ENCODE measurements around the gene GALNT18. TPM values are rescaled to one million over a fixed set of nuclear protein-coding genes. Genes with fewer than 3 reads are reported as not detected.

GALNT18 gene
- total and polyA plus RNA-seq, 2 of the 4 experiments (the other 2 are of a cell fraction), result 9.5 to 11.3 TPM

- TF ChIP-seq MAZ (IDR thresholded peaks at IDR 0.05; ENCODE audit: borderline replicate concordance, low read depth, low read length) (no peak), MAFK (IDR thresholded peaks at IDR 0.05; ENCODE audit: low read depth, low read length) (no peak), RAD21 (IDR thresholded peaks at IDR 0.05; ENCODE audit: low read length) (no peak), CHD1 (IDR thresholded peaks at IDR 0.05; ENCODE audit: low read depth, low read length) (no peak), MXI1 (IDR thresholded peaks at IDR 0.05; ENCODE audit: borderline replicate concordance, low read depth, low read length) (no peak), SMC3 (IDR thresholded peaks at IDR 0.05; ENCODE audit: low read depth, low read length) (no peak), RFX5 (IDR thresholded peaks at IDR 0.05; ENCODE audit: low read depth, low read length) (no peak), RCOR1 (IDR thresholded peaks at IDR 0.05; ENCODE audit: insufficient replicate concordance, low read length) (no peak), CTCF (conservative IDR thresholded peaks at IDR 0.05; ENCODE audit: low read depth, low read length) (no peak), POLR2A (IDR thresholded peaks at IDR 0.05; ENCODE audit: low read depth, low read length) (no peak), CEBPB (IDR thresholded peaks at IDR 0.05; ENCODE audit: low read depth, low read length) (no peak), NFE2L2 (IDR thresholded peaks at IDR 0.05; ENCODE audit: low read depth, low read length) (no peak), FOS (IDR thresholded peaks at IDR 0.05; ENCODE audit: low read depth, low read length) (no peak), BHLHE40 (IDR thresholded peaks at IDR 0.05; ENCODE audit: low read depth, low read length) (no peak)
- TF ChIP-seq, protein P1, sequence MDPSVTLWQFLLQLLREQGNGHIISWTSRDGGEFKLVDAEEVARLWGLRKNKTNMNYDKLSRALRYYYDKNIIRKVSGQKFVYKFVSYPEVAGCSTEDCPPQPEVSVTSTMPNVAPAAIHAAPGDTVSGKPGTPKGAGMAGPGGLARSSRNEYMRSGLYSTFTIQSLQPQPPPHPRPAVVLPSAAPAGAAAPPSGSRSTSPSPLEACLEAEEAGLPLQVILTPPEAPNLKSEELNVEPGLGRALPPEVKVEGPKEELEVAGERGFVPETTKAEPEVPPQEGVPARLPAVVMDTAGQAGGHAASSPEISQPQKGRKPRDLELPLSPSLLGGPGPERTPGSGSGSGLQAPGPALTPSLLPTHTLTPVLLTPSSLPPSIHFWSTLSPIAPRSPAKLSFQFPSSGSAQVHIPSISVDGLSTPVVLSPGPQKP (IDR thresholded peaks at IDR 0.05; ENCODE audit: borderline replicate concordance, low read depth, low read length), result no peak
- TF ChIP-seq, protein P2, sequence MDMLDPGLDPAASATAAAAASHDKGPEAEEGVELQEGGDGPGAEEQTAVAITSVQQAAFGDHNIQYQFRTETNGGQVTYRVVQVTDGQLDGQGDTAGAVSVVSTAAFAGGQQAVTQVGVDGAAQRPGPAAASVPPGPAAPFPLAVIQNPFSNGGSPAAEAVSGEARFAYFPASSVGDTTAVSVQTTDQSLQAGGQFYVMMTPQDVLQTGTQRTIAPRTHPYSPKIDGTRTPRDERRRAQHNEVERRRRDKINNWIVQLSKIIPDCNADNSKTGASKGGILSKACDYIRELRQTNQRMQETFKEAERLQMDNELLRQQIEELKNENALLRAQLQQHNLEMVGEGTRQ (IDR thresholded peaks at IDR 0.05; ENCODE audit: low read depth, low read length), result no peak
- Histone ChIP-seq H2AK5ac (ENCODE audit: low read depth, low read length) (no peak overlapping the region), H3K4me1 (ENCODE audit: control insufficient read depth, insufficient read depth, low read length) (no peaks in the 10 kb centered on the region), H3K4me3 (ENCODE audit: insufficient read depth, low read depth, low read length) (no peak overlapping the region), H3K9ac (ENCODE audit: low read depth, low read length) (no peak overlapping the region), H3K79me1 (ENCODE audit: low read depth in 1 of 2, low read length in 2 of 2) (no peaks in the 10 kb centered on the region), H2BK20ac (ENCODE audit: low read depth, low read length) (no peak overlapping the region), H2BK5ac (ENCODE audit: low read depth, low read length, poor library complexity, severe bottlenecking) (no peak overlapping the region), H3K56ac (ENCODE audit: extremely low read depth, insufficient read depth, low read length) (no peak overlapping the region), H3K9me1 (ENCODE audit: insufficient read depth, low read length) (peaks cover 5% of the 10 kb centered on the region; the same call in 1 of the 2 replicates), H2AK9ac (replicated peaks; ENCODE audit: low read depth, low read length, poor library complexity) (no peak overlapping the region), H3K36me3 (ENCODE audit: control insufficient read depth, insufficient read depth, low read length) (no peaks in the 10 kb centered on the region), H4K20me1 (ENCODE audit: insufficient read depth, low read length) (no peaks in the 10 kb centered on the region), H4K5ac (ENCODE audit: low read depth, low read length) (no peak overlapping the region), H3K4me2 (ENCODE audit: low read depth, low read length) (no peak overlapping the region), H2BK120ac (ENCODE audit: low read depth, low read length) (no peak overlapping the region), H3K27me3 (ENCODE audit: control insufficient read depth, insufficient read depth, low read length) (no peaks in the 10 kb centered on the region; the same call in 1 of the 2 replicates), H3K23ac (ENCODE audit: low read depth, low read length) (no peak overlapping the region), H4K8ac (ENCODE audit: low read depth in 2 of 2, low read length in 2 of 2) (no peak overlapping the region), H4K91ac (ENCODE audit: insufficient read depth, low read depth, low read length) (no peak overlapping the region), H3K18ac (ENCODE audit: low read depth, low read length) (no peak overlapping the region), H3K14ac (replicated peaks; ENCODE audit: low read depth, low read length) (no peak overlapping the region), H2BK15ac (ENCODE audit: low read depth, low read length) (no peak overlapping the region), H2AFZ (replicated peaks; ENCODE audit: low read length, poor library complexity) (no peak overlapping the region), H3K4ac (ENCODE audit: low read depth, low read length) (no peak overlapping the region), H3K27ac (ENCODE audit: insufficient read depth, low read length) (no peak overlapping the region), H3K9me3 (ENCODE audit: control insufficient read depth, insufficient read depth, low read length) (no peaks in the 10 kb centered on the region)
- dilution Hi-C loops (cut with HindIII; ENCODE audit: low sequenced_read_pairs, unreplicated experiment), result no loop called here
- ATAC-seq (ENCODE audit: low read depth) (no peak), DNase-seq (no peak)
- intact Hi-C loops (cut with micrococcal nuclease), result loop anchor here (10.0 kb wide), 1 partner anchor 215 kb away; the partner anchor contains the start of gene GALNT18
- ChIA-PET CTCF (interaction anchor here (0.6 kb wide), 1 partner anchor 143 kb away, joined by 4 read pairs; no protein-coding TSS in a partner anchor), POLR2A (ENCODE audit: unreplicated experiment) (no interaction called here)
- WGBS, 2 experiments (ENCODE audit: extremely low coverage in 2 of 2, insufficient read length in 1 of 2), result no CpG with 5 or more reads among the region's 3 CpGs
- in situ Hi-C loops (cut with MboI; ENCODE audit: low sequenced_read_pairs), result no loop called here
- no TSS peak for BruUV-seq (replicated peaks)
Measured at GRCh38 chr11:11409901-11410300, 211.9 kb downstream of the GALNT18 start.

Measured in IMR-90 (cell line).